Thyroid gland (tissue), 4 donors: ENCODE data around the gene NFYA.

Source experiments
- POLR2A ChIP-seq, 2 donors: fragments of 450-650 bp; IDR thresholded peaks; one replicate each; pipeline ENCODE4 v1.6.1; 2017; ENCODE audit warnings: antibody characterized with exemption in 2 of 2, mild to moderate bottlenecking in 2 of 2, moderate library complexity in 1 of 2
- TF ChIP-seq, protein P1 (sequence below), 6 experiments: fragments of 200-600 bp in 3 of 6; fragments of 450-650 bp in 3 of 6; sonication (generic) in 3 of 6; IDR thresholded peaks; one replicate each; pipeline ENCODE4 v1.5.1; 2016 to 2019; ENCODE audit warnings: antibody characterized with exemption in 6 of 6, mild to moderate bottlenecking in 2 of 6, inconsistent platforms in 1 of 6, moderate library complexity in 1 of 6

- TF ChIP-seq, protein P1, sequence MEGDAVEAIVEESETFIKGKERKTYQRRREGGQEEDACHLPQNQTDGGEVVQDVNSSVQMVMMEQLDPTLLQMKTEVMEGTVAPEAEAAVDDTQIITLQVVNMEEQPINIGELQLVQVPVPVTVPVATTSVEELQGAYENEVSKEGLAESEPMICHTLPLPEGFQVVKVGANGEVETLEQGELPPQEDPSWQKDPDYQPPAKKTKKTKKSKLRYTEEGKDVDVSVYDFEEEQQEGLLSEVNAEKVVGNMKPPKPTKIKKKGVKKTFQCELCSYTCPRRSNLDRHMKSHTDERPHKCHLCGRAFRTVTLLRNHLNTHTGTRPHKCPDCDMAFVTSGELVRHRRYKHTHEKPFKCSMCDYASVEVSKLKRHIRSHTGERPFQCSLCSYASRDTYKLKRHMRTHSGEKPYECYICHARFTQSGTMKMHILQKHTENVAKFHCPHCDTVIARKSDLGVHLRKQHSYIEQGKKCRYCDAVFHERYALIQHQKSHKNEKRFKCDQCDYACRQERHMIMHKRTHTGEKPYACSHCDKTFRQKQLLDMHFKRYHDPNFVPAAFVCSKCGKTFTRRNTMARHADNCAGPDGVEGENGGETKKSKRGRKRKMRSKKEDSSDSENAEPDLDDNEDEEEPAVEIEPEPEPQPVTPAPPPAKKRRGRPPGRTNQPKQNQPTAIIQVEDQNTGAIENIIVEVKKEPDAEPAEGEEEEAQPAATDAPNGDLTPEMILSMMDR (IDR thresholded peaks at IDR 0.05) = no peak
- TF ChIP-seq POLR2A (IDR thresholded peaks at IDR 0.05) = no peak
These were observed 44.0 kb upstream of the NFYA start for GRCh38 chr6:41028561-41029412.
